Stimulated activated CD4-positive, alpha-beta T cell treated with anti-CD3 and anti-CD28 coated beads, Interleukin-1b, Interleukin-23, amount 100 ng/mL, for 4 hours (primary cell): ENCODE data around the gene ATP2B2.

Experiments
- DNase-seq, 2 donors: peaks; one replicate each; pipeline ENCODE4 v3.0.0-alpha.2; 2020; ENCODE audit warnings: low read depth in 2 of 2

ATP2B2 gene

DNA sequence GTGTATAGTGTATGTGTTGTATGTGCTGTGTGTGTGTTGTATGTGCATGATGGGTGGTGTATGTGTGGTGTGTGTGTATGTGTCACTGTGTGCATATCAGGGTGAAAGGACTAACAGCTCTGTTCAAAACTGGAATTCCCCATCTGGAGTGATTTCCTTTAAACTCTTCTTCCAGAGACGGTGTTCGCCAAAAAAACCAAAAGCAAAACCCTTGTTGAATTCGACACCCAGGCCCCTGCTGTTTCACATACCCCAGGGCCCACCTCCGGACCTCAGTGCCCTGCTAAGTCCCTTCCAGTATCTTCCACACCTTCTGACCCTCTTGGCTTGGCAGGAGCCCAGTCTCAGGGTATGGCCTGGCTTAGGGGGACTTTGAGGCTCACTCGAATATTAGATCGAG is 139.6 kb downstream of the ATP2B2 start:
- DNase-seq: no peak

- no peak for DNase-seq
These were observed 140.1 kb downstream of the ATP2B2 start for GRCh38 chr3:10365316-10365715.

DNA sequence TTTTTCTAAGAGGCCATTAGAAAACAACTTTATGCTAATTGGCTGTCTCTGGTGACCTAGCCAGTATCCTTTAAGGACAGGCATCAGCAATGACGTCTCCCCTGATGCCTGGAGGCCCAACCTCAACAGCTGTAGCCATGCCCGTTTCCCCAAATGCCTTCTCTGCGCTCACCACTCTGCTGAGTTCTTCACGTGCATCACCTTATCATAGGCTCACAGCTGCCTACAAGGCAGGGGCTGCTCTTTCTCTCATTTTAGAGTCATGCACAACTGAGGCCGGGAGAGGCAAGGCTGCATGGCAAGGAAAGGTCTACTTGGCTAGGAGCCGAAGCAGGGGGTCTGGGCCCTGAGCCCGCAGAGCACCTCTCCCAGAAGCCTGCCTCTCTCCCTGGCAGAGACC is 140.6 kb downstream of the ATP2B2 start:
- no peak for DNase-seq

GRCh38 chr3:10363935-10364334 is 141.5 kb downstream of the ATP2B2 start:
- no peak for DNase-seq

- DNase-seq: no peak
These were observed 144.0 kb downstream of the ATP2B2 start for GRCh38 chr3:10361375-10361774.

- DNase-seq: no peak
These were observed 144.9 kb downstream of the ATP2B2 start for GRCh38 chr3:10360478-10360877.

DNA sequence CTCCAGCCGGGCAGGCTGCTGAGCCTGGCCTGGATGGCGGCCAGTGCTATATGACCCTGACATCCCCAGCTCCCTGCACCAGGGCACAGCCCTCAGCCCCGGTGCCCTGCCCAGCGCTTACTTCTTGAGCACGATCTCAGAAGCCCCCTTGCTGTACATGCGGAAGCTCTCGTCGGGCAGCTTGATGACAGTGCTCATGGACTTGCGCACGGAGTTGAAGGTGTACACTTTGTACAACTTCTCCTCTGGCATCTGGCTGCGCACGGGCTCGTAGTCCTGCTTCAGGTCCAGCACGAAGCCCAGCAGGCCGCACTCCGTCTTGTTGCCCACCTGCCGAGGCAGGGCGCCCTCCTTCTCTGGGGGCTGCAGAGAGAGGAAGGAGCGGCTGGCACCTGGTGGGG is 145.6 kb downstream of the ATP2B2 start:
- no peak for DNase-seq

DNA sequence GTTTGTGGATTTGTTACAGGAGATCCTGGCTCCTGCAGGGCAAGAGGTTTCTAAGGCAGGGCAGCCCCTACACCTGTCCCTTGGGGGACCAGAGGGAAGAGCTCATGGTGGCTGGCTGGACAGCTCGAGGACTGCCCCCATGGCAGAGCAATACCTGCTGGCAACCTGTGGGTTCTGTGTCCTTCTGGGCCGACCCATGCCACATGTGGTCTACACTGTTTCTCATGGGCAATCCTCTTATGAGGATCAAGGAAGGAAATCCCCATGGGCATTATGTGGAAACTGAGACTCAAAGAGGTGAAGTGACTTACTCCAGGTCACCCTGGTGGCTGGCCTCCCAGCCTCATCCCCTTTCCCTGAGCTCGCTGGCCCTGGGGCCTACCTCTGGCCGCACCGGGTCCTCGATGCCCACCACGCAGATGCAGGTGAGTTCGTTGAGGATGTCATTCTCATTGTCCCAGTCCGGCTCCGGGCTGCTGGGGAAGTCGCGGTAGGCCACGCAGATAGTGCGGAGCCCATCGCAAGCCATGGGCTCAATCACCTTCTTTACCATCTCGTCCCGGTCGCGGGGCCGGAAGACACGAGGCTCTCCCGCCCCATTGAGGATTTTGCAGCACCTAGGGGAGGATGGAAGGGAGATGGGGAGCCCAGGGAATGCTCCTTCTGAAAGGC is 146.9 kb downstream of the ATP2B2 start:
- DNase-seq: no peak

DNA sequence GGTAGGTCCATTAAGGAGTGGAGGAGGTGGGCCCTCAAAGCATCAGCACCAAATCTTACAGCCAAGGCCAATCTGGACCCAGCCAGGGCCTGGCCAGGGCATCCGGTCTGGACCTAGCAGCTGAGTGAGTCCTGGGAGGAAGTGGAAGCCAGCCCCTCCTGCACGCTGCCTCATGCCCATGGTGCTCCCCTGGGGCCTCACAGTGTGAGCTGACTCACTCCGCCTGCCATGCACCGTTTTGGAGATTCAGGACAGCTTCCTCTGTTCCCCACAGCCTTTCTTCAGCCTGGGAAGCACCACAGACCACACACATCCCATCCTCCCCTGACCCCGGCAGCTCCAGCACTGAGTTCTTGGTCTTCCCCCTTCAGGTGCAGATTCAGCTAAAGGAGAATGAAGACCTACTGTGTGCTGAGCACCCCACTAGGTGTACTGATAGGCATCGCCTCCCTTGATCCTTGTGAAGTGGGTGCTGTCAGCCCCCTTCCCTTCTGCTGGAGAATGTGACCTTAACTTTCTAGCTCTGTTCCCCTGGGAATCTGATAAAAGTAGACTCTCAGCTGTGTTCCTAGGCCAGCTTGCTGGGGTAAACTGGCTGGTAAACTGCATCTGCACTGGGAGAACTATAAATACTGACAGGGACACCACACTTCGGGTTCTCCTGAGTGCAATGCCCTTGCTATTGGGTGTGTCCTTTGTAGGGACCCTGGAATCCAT is 147.6 kb downstream of the ATP2B2 start:
- no peak for DNase-seq

GRCh38 chr3:10357095-10357494 is 148.3 kb downstream of the ATP2B2 start:
- no peak for DNase-seq

DNA sequence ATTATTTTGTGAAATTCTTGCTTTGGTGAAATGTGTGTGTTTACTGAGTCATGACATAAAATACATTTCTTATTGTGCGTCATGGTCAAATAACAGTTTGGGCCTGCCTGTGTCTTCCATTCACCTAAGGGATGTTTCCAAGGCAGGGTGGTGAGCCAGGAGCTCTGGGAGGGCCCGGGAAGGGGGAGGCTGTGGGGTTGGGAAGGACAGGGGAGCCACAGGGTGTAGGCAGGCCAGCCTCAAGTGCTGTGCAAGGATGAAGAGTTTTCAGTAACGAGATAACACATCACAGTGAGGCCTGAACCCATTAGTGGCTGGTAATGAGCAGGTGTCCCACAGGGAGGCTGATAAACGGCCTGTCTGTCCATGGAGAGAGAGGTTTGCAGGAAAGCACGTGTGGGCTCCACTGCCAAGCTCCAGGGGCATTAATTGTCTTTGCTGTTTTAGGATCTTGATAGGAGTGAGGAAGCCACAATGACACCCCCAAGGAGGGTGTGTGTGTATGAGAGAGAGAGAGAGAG is 148.9 kb downstream of the ATP2B2 start:
- no peak for DNase-seq

DNA sequence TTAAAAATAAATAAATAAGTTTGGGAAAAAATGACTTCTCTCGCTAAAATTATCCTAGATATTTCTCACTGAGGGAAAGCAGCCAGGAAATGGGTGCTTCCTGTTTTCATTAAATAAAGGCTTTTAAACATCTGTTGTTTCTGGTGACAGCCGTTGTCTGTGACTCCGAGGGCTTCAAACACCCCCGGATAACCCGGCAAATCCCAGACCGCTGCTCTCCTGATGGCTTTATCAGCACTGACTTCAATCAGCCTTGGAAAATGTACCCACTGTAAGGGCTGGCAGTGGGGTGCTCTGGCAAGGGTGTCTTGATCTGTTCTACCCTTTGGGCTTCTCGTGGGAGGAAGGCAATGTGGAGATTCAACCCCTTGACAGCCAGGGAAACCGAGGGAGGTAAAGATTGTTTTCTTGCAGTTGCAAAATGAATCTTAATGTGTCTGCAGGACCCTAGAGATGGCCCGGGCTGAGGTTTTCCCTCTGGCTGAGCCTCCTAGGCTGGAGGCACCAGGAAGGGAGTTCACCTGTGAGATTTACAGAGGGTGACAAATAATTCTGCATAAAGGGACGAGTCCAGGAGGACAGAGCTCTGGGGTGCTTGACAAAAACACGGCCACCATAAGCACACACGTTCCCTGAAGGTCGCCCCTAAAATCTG is 150.9 kb downstream of the ATP2B2 start:
- DNase-seq: no peak

DNA sequence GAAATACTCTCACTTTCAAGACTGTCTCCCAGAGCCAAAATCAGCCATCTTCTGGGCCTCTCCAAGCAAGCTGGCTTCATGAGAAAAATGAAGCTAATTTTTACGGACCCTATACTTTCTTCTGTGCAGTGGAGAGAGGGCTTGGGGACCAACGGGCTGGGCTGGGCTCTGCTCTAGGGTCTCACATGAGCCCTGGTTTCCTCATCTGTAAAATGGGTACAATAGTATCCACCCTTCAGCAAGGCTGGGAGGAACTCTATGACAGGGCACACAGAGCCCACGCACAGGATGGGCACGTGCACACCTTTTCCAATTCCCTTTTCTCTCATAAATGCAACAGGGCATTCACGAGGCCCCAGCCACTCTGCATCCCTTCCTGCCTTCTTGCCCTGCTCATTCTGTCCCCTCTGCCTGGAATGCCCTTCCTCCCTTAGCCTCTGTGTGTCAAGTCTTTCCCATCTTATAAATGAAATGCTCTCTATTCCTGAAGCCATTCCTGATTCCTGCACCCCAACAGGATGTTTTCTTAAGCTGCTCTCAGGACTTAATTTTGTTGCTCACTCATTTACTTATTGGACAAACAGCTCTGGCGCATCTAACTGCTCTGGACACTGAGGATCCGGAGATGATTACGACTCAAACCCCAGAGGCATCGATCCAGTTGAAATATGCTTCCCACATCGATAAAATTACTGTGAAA is 151.6 kb downstream of the ATP2B2 start:
- no peak for DNase-seq

DNA sequence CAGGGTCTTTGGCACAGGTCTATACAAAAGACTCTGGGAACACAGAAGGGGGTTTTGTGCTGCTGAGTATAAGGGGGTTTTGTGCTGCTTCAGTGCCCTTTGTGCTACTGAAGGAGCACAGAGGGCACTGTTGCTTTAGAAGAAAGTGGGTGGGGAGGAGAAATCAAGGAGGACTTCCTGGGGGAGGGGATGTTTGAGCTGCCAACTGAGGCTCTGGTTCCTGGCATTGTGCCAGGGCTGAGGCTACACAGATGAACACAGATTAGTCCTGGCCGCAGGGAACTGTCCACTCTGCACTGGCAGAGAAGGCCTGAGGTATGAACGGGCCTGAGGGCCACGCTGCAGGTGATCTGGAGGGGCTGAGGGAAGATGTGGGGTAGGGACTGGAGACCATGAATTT is 152.2 kb downstream of the ATP2B2 start:
- DNase-seq: no peak

DNA sequence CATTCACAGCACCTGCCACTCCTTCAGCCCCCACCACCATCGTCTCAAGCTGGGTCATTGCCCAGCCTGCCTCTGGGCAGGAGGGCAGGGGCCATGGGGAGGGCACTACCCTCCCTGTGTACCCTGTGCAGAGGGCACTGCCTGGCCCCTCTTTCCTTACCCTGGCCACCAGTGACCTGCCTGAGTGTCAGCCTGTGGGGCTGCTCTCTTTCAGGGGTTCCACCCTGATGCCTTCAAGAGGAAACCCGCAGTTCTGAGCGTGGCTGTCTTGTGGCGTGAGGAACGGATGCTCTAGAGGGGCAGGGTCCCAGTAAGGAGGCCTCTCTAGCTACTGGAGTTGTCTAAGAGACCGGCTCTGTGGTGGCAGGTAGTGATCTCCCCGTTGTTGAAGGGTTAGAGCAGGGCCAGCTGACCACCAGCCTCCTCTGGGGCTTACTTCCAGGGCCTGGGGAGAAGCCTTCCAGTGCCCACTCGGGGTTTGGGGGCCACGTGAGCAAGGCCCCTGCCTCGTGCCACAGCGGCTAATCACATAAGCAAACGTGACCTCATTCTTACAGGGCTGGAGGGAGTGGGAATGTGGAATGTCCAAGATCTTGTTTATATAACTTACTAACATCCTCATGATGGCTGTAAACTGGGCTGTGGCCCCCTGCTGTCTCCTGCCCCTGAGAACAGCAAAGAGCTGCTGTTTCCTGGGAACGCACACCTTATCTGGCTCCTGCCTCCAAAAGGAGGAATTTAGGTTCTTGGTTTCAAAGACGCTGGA is 153.1 kb downstream of the ATP2B2 start:
- DNase-seq: no peak

DNA sequence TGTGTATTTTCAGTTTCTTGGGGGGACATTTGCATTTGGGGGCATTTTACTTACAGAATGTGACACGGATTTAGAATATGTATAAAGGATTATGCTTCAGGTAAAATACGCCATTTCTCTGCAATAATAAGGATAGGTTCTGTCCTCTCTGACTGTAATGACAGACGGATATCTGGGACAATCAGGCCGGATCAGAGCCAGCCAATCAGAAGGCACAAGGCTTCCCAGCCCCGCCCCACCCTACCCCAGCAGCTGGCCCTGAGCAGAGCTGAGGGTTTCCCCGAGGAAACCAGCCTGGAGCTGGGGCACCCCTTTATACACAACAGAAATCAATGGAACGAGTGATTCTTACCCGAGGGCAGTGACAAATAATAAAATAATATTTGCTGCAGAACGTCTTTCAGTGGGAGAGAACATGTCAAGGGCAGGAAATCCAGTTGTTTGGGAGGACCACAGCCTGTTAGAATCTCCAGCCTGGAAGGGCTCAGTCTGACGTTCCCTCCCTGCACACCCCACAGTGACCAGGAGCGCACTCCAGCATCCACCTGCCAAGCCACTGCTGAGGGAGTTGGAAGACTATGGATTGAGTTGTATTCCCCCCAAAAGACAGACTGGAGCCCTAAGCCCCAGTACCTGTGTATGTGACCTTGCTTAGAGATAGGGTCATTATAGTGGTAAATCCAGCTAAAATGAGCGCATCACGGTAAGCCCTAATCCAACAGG is 154.2 kb downstream of the ATP2B2 start:
- DNase-seq: no peak

- DNase-seq: no peak
These were observed 154.9 kb downstream of the ATP2B2 start for GRCh38 chr3:10350324-10350985.

GRCh38 chr3:10349801-10350200 is 155.6 kb downstream of the ATP2B2 start:
- no peak for DNase-seq

- no peak for DNase-seq
These were observed 157.0 kb downstream of the ATP2B2 start for GRCh38 chr3:10348404-10348721.

DNA sequence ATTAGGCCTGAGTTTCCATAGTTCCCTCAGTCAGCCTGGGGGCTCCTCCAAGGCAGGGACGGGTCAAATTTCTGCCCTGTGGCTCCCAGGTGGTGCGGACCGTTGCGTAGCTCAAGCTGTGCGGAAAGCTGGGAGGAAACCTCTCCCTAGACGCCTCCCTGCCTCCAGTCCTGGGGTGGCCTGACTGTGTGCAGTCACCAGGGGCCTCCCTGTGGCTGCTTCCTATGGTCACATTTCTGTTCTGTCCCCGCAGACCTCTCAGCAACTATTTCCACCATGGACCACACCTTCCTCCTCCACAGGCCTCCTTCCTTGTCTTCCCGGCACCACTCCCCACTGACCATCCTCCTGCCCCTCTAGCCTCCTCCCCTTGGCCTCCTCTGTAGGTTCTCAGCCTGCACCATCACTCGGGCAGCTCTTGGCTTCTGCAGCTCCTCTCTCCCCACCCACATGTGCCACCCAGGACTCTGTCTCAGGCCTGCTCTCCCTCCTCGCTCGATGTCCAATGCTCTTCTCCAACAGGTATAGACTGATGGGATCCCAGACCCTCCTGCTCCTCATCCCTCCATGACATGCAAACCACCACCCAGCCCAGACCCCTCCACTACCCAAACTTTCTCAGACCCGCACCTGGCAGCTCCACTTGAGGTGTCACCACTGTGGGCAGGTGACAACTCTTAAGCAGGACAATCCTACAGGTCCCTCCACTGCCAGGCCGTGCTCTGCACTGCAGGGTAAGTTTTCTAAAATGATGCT is 157.6 kb downstream of the ATP2B2 start:
- DNase-seq: no peak
